GM12892 (cell line): ENCODE results near the gene DTX1.

Experiments used
- POLR2A ChIP-seq: IDR thresholded peaks from 2 replicates; pipeline ENCODE4 v1.6.1; 2011; ENCODE audit warnings: low read depth, low read length, control low read depth
- TAF1 ChIP-seq: IDR thresholded peaks from 2 replicates; pipeline ENCODE4 v1.6.1; 2011; ENCODE audit warnings: low read depth, mild to moderate bottlenecking, control low read depth, low read length, borderline replicate concordance

DNA sequence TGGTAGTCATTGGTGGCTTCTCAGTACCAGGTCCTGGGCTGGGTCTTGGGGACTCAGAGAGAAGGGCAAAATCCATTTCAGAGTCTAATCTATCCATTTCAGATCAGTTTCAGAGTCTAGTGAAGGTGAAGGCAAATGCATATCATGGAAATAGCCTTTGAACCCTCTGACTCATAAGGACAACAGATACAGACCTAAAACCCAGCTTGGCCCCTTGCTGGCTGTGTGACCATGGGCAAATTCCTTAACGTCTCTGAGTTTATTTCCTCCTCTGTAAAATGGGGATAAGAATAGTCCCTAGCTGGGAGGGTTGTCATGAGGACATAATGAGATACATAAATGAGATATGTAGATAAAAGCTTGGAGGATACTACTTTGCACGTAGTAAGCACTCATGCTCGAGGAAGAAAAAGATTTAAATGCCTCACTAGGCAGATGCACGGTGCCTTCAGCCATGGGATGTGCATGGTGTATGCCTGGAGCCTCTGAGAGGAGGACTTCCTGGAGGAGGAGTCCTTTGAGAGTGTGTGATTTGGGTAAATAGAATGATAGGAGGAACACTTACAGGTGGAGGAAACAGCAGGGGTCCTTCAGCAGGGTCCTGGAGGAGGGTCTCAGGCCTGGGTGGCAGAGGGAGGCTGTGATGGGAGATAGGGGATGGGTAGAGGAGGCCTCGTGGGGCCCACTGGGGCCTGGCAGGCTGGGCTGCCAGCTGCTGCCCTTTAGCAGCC, 8.0 kb downstream of the DTX1 start:
- TF ChIP-seq TAF1 (no peak), POLR2A (no peak)
